H1 (cell line): ENCODE data around the gene LIPF. TPM values are rescaled to one million over a fixed set of nuclear protein-coding genes. Genes with fewer than 3 reads are reported as not detected.

Experiments
- ATF2 ChIP-seq: IDR thresholded peaks from 2 replicates; pipeline ENCODE4 v1.6.1; 2012; ENCODE audit warnings: low read length, inconsistent platforms
- CHD7 ChIP-seq: fragments of 300-600 bp; sonication (generic); IDR thresholded peaks from 2 replicates; pipeline ENCODE4 v1.7.1; 2012; ENCODE audit warnings: low read length, moderate library complexity, mild to moderate bottlenecking, inconsistent platforms; ENCODE audit not compliant: insufficient replicate concordance
- EGR1 ChIP-seq: IDR thresholded peaks from 2 replicates; pipeline ENCODE4 v1.6.1; 2011; ENCODE audit warnings: low read depth, low read length, borderline replicate concordance
- EP300 ChIP-seq, 2 experiments: IDR thresholded peaks; 1 replicate in 1 of 2; 2 replicates in 1 of 2; pipeline ENCODE4 v1.6.1; 2011 to 2012; ENCODE audit warnings: low read depth in 2 of 2, low read length in 2 of 2, mild to moderate bottlenecking in 2 of 2, borderline replicate concordance in 1 of 2, inconsistent platforms in 1 of 2, moderate library complexity in 1 of 2
- SAP30 ChIP-seq: fragments of 300-600 bp; sonication (generic); IDR thresholded peaks from 2 replicates; pipeline ENCODE4 v1.7.1; 2012; ENCODE audit warnings: low read length, moderate library complexity, mild to moderate bottlenecking, inconsistent platforms; ENCODE audit not compliant: insufficient read depth, insufficient replicate concordance
- TBP ChIP-seq: IDR thresholded peaks from 2 replicates; pipeline ENCODE4 v1.6.1; 2011; ENCODE audit warnings: low read depth, low read length, improper control_type of control experiment
- TEAD4 ChIP-seq: IDR thresholded peaks from 2 replicates; pipeline ENCODE4 v1.6.1; 2012; ENCODE audit warnings: low read depth, low read length, inconsistent platforms, mixed read lengths
- YY1 ChIP-seq: IDR thresholded peaks from 2 replicates; pipeline ENCODE4 v1.6.1; 2011; ENCODE audit warnings: low read depth, mild to moderate bottlenecking, low read length
- polyA plus RNA-seq, 7 experiments: library from polyadenylated mRNA; depleted of rRNA in 3 of 7; stranded (reverse) in 5 of 7; unstranded in 2 of 7; fragments of >200 nt in 5 of 7; fragments of 200-250 nt in 2 of 7; gene quantifications; 1 replicate in 5 of 7; 2 replicates in 1 of 7; 4 replicates in 1 of 7; pipeline versions ENCODE4 v1.2.1 to v1.2.3, GENCODE V29; 2011 to 2013; ENCODE audit warnings: missing spikeins in 2 of 7, mixed read lengths in 2 of 7
- total RNA-seq: library from RNA; stranded (reverse); fragmentation: NEBNext Ultra II Directional; extraction: Animal tissue kit (Norgen Biotek cat#: 25700); gene quantifications from 2 replicates; pipeline ENCODE4 v1.2.1, GENCODE V29; 2021

LIPF gene
- total and polyA plus RNA-seq, 2 of the 8 experiments (the other 6 are each of a cell fraction or from before 2014, with no cell fraction given) = not detected

- TF ChIP-seq EP300 (IDR thresholded peaks at IDR 0.05; ENCODE audit: borderline replicate concordance in 1 of 2, low read depth in 2 of 2, low read length in 2 of 2) = peak in 1 of 2 experiments; percentile 80; a peak in 1 of 3 replicates
- peak; percentile 12; the same call in 1 of the 2 replicates for TF ChIP-seq YY1
- TF ChIP-seq ATF2 = peak; percentile 79; the same call in 1 of the 2 replicates
- peak; percentile 61 for TF ChIP-seq TEAD4
- TF ChIP-seq EGR1 = peak; percentile 86
- no peak for TF ChIP-seq SAP30
- no peak for TF ChIP-seq TBP
- peak; percentile 83 for TF ChIP-seq CHD7
These were observed 38.8 kb downstream of the LIPF start (continued) for GRCh38 chr10:88702848-88703597.
